PC-9 (cell line): Measurements from ENCODE around the gene OR6B3.

Experiments
- CTCF ChIP-seq: fragments of 200-600 bp; sonication (generic); conservative IDR thresholded peaks from 2 replicates; pipeline ENCODE4 v1.6.1; 2017; ENCODE audit warnings: mixed run types, antibody characterized with exemption, mild to moderate bottlenecking, moderate library complexity
- EZH2 ChIP-seq: fragments of 200-600 bp; sonication (generic); IDR thresholded peaks from 2 replicates; pipeline ENCODE4 v1.8.0; 2017; ENCODE audit warnings: antibody characterized with exemption, low read depth

- TF ChIP-seq CTCF = no peak
- TF ChIP-seq EZH2 = no peak
Measured at GRCh38 chr2:240069829-240070228, 16.5 kb upstream of the OR6B3 start.
